Measurements from ENCODE around the gene PCP2. TPM values are rescaled to one million over a fixed set of nuclear protein-coding genes. Genes with fewer than 3 reads are reported as not detected.

Gene PCP2
- total and polyA plus RNA-seq, 2 of the 13 experiments (the other 11 are each of a cell fraction or from before 2014, with no cell fraction given), result 0.62 TPM; not detected in 1

- TF ChIP-seq ZNF432 (CRISPR knock-in tag; IDR thresholded peaks at IDR 0.05; ENCODE audit: borderline replicate concordance) (no peak), FUBP1 (CRISPR knock-in tag; IDR thresholded peaks at IDR 0.05; ENCODE audit: borderline replicate concordance) (no peak), ZNF672 (CRISPR knock-in tag; IDR thresholded peaks at IDR 0.05) (no peak), PHF20 (CRISPR knock-in tag; IDR thresholded peaks at IDR 0.05) (no peak)
These were observed 30.2 kb upstream of the PCP2 start (continued) for GRCh38 chr19:7663706-7664105.

DNA sequence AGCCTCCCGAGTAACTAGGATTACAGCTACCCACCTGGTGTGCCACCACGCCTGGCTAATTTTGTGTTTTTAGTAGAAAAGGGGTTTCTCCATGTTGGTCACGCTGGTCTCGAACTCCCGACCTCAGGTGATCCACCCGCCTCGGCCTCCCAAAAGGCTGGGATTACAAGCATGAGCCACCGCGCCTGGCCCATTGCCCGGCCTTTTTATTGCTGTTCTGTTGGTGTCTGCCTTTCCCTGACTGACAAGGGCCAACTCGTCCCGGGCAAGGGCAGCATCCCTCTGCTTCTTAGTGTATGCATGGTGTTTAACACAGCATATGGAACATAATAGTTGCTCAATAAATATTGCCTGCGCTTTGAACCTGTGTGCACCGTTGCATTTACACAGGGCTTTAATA is 29.1 kb upstream of the PCP2 start:
- CTCF ChIA-PET (ENCODE audit: low intra/inter-chr PET ratio, low total read pairs), result no interaction called here
- intact Hi-C loops (cut with micrococcal nuclease; ENCODE audit: unreplicated experiment), result no loop called here
- Histone ChIP-seq H3K79me2 (ENCODE audit: insufficient read depth, low read length) (no peaks in the 10 kb centered on the region), H3K27ac (ENCODE audit: extremely low read length, insufficient read depth, low read length) (no peak overlapping the region), H3K9ac (ENCODE audit: insufficient read depth, low read depth, low read length) (no peak overlapping the region), H3K4me3 (replicated peaks in 1 of 3; ENCODE audit: insufficient read depth in 1 of 3, low read depth in 2 of 3, low read length in 3 of 3) (no peak overlapping the region), H3K4me1 (ENCODE audit: insufficient read depth, low read length) (no peaks in the 10 kb centered on the region), H4K20me1 (ENCODE audit: insufficient read depth, low read length) (no peaks in the 10 kb centered on the region), H2AFZ (ENCODE audit: low read length) (no peak overlapping the region), H3K4me2 (ENCODE audit: low read depth, low read length) (no peak overlapping the region), H3K27me3 (ENCODE audit: control insufficient read depth in 1 of 2, insufficient read depth in 2 of 2, low read length in 2 of 2) (peaks cover 0 to 3% of the 10 kb centered on the region in 2 experiments; a peak in 2 of 5 replicates), H3K9me3 (ENCODE audit: low read length) (no peaks in the 10 kb centered on the region), H3K36me3 (replicated peaks in 1 of 2; ENCODE audit: control insufficient read depth in 1 of 2, insufficient read depth in 2 of 2, low read length in 2 of 2) (no peaks in the 10 kb centered on the region)
- no peak for ATAC-seq
- TF ChIP-seq ZC3H13 (CRISPR knock-in tag; IDR thresholded peaks at IDR 0.05) (no peak), PBX2 (CRISPR knock-in tag; IDR thresholded peaks at IDR 0.05) (no peak), BRCA1 (CRISPR knock-in tag; IDR thresholded peaks at IDR 0.05) (no peak), PHB2 (IDR thresholded peaks at IDR 0.05; ENCODE audit: partially characterized antibody) (no peak), ZNF660 (CRISPR knock-in tag; IDR thresholded peaks at IDR 0.05; ENCODE audit: borderline replicate concordance, low read depth) (no peak), YY1 (IDR thresholded peaks at IDR 0.05; ENCODE audit: insufficient read depth, insufficient replicate concordance, low read depth, low read length) (no peak)
- no TSS peak for BruUV-seq (replicated peaks)
- in situ Hi-C loops (cut with HindIII; ENCODE audit: extremely low pct_ligation_motif_present, low pct_unique_long_range_greater_than_20kb), result no loop called here
- no peak for FAIRE-seq
- POLR2A ChIA-PET, result no interaction called here
- 58% methylated on average over 14 of the region's 14 CpGs for WGBS (ENCODE audit: low lambda C conversion rate)
- DNase-seq (ENCODE audit: low spot score), result no peak
